Stomach (tissue), 4 donors: ENCODE data around the gene PPARGC1A.

ENCODE experiments used
- EP300 ChIP-seq: sonication (generic); formaldehyde crosslinking; IDR thresholded peaks from one replicate; pipeline ENCODE4 v1.6.1; 2017; ENCODE audit warnings: antibody characterized with exemption
- POLR2A ChIP-seq, 4 donors: fragments of 450-650 bp; IDR thresholded peaks; one replicate each; pipeline ENCODE4 v1.6.1; 2016; ENCODE audit warnings: antibody characterized with exemption in 4 of 4, control low read depth in 2 of 4, mild to moderate bottlenecking in 1 of 4, moderate library complexity in 1 of 4

DNA sequence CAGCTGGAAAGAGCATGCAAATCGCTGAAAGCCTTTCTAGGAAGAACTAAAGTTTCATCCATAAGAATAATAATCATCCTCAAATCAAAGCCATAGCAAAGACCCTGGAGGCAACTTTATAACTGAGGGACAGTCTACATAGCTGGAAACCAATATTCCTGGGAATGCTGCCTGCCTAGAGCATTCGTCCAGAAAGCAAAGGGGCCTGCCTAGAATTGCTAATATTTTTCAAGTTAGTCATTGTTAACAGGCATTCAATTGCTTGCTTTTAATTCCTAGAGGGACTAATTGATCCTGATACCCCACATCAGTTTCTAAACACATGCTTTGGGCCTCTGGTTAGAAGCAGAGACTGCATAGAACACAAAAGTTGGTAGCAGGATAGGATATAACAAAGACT lies 4.2 kb upstream of the PPARGC1A start:
- TF ChIP-seq POLR2A (IDR thresholded peaks at IDR 0.05) (no peak), EP300 (no peak)
